DMS 273 (cell line): ENCODE data around the gene BMP2K.

ENCODE experiments used
- DNase-seq: peaks from one replicate; lab custom pipeline; 2025; ENCODE audit not compliant: unreplicated experiment; lab: John Stamatoyannopoulos, UW

Gene BMP2K

DNA sequence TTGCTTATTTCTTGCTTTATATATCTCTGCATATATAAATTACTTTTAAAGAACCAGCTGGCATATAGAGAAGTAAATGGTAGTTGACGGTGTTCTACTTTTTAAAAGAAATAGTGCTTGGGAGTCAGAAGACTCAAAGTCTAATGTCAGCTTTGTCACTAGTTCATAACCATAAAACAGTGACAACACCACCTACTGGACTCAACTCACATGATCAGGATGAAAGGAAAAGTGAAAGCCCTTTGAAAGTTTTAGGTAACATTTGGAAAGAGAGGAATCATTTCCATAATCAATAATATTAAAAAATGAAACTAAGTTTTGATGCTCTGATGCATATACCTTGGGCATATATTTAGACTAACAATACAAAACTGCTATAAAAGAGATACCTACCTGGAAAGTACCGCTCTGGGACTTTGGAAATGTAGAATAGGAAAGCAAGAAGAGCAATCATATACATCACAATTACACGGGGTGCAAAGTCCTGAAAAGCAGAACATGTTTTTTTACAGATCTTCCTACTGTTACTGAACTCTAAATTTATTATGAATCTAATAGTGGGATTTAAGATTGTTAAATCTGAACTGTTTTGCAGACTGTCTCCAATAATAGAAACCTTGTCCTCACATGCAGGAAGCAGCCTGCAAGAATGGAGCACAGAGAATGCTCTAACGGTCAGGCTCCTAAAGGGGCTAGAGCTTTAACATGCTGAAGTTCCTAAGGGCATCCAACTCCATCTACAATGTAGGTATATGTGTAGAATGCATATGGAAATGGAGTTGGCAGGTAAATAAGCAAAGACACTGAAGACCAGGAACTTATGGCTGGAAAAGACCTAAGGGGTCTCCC lies 147.5 kb downstream of the BMP2K start:
- DNase-seq, result no peak

DNA sequence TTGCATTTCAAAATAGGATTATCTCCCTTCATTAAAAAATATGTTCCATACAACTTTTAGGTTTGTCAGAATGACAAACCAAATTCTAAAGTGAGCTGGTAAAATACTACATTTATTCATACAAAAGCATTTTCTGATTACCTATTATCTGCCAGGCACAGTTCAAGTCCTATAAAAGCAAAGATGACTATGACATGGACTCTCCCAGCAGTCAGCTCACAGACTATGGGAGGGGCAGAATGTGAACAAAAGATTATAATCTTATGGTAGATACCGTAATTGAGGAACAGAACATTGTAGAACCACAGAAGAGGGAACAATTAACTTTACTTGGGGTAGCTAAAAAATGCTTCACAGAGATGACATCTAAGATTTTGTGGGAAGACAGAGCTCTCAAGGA lies 150.7 kb downstream of the BMP2K start:
- DNase-seq, result no peak

DNA sequence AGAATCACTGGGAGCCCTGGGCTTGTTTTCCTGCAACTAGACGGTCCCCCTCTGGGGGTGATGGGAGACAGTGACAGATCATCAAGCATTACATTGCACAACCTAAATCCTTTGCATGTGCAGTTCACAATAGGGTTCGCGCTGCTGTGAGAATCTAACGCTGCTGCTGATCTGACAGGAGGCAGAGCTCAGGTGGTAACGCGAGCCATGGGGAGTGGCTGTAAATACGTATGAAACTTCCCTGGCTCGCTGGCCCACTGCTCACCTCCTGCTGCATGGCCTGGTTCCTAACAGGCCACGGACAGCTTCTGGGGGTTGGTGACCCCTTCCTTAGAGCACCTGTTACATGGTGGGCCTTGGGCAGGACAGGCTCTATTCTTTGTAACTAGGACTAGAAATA lies 152.7 kb downstream of the BMP2K start:
- DNase-seq, result no peak

DNA sequence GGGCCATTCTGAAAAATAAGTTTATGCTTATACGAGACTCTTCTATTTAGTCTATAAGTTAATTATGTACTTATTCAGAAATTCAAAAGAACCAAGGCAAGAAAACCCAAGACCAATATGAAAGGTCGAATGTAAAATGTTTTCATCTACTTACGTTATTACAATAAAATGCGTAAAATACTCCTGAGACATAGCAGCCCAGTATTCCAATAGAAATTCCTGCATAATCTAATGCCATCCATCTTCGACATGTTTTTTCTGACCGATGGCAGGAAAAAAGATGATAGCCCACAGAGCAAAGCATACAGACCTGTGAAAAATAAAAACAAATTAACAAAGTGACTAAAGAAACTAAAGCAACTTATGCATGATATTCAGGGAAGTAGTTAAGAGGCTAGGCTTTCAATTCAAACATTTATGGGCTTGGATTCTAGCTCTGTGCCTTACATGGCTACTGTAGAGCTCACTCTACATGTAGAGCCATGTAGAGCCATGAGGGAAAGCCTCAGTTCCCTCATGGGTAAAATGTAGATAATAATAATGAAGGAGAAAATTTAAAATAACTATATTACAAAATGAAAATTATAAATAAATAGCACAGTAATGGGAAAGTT lies 154.0 kb downstream of the BMP2K start:
- no peak for DNase-seq

DNA sequence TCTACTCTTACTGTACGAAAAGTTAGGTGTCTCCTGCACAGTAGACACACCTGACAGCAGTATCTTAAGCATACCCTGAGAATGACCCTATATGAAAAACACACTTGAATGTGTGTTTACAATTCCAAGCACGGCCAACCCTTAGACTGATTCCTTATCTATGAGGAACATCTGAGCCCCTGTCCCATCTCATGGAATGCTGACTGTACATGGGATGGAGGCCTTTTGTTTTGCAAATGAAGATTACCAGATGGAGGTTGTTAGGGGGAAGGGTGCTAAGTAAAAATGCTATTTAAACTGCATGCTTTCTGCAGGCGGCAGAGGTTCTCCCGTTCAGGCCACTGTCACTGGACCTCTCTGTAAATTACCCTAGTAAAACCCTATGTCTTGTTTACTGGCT lies 160.8 kb downstream of the BMP2K start:
- peak; percentile 3 for DNase-seq

DNA sequence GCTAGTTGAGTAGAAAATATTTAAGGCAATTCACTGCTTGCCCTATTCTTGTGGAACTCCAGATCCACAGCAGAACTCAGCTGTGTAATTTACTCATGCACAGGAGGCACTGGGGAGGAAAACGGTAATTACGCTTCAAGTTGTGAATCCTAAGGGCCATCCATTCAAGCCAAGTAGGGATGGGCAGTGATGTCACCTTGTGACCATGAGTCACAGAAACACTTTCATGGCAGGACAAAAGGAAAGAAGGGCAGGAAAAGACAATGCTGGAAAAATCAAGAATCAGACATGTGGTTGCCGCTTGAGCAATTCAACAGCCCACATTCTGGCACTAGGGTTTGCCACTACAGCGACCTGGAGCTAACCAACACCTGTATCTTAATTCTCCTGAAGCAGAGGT lies 161.7 kb downstream of the BMP2K start:
- no peak for DNase-seq

DNA sequence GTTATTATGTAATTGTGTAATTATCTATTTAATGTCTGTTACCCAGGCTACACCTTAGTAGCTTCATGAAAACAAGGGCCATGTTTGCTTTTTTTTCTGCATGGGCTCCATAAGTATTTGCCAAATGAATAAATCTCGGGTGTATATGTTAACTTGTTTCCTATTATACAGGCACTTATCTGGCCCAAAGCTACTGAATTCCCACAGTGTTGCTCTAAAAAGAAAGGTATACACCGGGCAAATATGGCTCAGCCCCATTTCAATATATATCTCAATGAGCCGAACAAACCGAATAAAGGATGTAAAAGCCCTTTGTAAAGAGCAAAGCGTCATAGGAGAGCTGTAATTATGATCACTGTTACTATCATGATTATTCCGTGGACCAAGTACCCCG lies 162.3 kb downstream of the BMP2K start:
- peak; percentile 11 for DNase-seq

DNA sequence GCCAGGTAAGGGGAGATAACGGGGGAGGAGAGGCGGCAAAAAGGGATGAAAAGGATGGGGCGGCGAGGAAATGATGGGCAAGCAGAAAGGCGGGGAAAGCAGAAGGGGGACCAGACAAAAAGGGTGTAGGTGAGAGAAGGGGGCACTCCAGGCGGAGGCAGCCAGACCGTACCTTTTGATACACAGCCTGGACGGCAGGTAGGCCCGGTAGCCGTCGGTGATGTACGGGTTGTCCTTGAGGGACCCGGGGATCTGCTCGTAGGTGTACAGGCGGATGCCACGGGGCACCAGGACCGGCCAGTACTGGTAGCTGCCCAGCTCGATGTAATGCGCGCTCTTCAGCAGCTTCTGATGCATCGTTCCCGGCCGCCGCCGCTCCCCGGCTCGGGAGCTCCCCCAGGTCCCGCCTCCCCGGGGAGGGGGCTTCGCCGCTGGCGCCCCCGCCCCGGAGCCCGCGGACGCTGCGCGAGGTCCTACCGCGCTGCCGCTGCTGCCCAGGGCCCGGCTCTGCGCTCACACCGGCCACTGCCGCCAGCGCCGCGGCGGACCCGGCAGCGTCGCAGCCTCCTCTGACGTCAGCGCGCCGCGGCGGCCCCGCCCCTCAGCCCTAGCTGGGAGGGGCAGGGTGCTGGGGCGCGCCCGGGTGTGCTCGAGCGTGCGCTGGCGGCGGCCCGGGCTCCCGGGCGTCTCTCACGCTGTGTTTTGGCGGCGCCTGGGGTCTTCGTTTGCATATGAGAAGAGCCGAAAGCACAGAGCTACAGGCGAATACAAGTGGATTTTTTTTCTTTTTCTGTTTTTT lies 162.9 kb downstream of the BMP2K start, which contains the start of gene PAQR3:
Gene PAQR3 (minus strand): TSS at position 571 of the 799 bp plus-strand sequence. CDS start 214 bp downstream, at position 357.
- DNase-seq, result peak; percentile 93

DNA sequence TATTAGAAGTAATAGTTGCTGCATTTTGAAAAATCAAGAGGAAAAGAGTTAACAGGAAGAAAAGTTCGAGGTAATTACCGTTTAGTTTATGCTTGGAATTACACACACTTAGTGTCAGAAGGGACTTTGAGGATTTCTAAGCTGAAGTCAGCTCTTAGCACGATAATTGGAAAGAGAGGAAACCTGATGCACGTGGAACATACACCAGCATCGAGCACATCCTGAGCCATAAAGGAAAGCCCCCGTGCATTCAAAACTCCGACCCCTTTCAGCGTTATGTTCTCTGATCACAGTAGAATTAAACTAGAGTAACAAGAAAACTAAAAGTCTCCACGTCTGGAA lies 163.5 kb downstream of the BMP2K start:
- DNase-seq, result peak; percentile 63

DNA sequence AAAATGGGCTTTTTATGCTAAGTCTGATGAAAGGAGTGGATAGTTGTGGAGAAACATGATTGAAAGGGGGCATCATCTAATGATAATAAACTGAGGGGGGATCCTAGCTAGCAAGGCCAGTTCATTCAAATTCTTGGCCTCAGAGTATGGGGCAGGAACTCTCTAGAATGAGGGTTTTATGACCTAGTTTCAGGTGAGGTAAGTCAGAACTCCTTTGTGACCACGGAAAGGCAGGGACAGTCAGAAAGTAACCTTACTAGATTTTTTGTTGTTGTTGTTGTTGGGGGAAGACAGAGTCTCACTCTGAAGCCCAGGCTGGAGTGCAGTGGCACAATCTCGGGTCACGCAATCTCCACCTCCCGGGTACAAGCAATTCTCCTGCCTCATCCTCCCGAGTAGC lies 164.6 kb downstream of the BMP2K start:
- DNase-seq, result no peak

DNA sequence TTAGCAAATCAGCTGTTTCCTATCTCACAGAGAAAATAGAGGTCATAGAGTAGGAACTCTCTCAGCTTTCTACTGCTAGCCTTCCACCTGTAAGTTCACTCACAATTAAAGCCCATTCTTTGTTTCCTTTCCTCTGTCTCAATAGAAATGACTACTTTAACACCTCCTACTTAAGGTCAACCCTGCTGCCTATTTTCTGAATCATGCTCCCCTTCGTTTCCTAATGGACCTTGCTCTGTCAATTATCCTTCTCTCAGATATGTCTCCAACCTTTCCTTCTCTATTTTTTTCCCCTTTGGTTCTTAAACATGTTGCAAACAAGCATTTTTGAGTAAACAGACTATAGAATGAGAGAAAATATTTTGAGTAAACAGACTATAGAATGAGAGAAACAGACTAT lies 168.2 kb downstream of the BMP2K start:
- no peak for DNase-seq

DNA sequence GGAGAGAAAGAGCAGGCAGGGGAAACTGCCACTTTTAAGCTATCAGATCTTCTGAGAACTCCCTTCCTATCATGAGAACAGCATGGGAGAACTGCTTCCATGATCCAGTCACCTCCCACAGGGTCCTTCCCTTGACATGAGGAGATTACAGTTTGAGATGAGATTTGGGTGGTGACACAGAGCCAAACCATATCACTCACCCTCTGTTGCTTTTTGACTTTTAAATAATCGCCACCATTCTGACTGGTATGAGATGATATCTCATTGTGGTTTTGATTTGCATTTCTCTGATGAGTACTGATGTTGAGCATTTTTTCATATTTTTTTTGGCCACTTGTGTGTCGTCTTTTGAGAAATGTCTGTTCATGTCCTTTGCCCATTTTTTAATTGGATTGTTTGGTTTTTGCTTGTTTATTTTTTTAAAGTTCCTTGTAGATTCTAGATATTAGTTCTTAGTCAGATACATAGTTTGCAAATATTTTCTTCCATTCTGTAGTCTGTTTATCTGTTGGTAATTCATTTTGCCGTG lies 169.6 kb downstream of the BMP2K start:
- DNase-seq, result no peak

DNA sequence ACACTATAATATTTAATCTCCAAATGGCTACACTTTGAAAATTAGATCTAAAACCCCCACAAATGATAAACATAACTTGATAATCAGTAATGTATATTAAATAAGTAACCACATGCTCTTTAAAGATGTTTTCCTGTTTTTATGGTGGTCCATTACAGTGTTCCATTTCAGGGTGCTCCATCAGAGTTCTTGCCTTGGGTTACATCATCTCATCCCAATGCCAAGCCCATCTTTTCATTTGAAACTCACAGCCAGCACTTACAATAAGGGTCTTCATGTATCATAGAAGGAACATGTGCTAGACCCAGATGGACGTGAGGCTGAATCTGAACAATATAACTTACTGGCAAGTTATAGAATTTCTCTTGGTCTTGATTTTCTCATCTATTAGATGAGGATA lies 173.6 kb downstream of the BMP2K start:
- DNase-seq, result no peak

DNA sequence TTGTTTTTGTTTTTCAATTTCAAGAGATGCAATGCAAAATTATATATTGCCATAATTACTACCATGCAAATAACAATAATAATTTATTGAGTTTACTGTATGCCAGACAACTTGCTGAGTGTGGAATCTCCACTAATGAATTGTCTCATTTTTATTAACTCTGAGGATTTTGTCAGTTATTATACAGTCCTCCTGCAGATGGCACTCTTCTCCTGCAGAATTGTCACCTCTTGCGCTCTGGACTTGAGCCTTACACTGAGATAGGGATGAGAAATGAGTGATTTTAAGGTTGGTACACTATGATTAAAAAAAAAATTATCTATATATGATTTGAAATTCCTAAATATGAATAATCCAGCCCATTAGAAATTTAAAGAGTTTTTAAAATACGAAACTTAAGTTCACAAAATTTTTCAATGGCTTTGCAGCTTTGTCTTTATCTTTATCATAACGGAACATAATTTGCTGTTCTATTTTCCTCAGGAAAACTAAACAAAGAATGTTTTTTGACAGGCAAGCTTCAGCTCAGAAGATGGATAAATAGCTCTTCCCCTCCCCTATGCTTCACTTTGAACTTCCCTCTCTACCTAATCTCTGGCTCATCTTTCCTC lies 175.8 kb downstream of the BMP2K start:
- DNase-seq, result peak; percentile 66

DNA sequence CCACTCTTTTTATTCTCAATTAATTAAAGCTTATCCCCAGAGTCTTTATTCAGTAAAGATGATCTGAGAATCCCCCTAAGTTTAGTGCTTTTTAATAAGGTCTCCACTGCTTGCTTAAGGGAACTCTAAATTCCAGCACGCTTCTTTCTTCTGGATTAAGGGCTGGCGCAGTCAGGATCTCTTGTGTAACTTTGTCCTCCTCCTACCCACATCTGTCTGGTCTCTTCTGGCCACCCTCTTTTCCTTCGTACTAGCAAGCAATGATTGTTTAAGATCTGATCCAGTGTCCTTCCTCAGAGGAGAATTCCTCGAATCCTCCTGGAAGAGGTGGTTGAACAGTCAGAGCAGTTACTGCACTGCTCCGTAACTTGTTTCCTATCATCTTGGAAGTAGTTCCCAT lies 177.1 kb downstream of the BMP2K start:
- DNase-seq, result no peak

DNA sequence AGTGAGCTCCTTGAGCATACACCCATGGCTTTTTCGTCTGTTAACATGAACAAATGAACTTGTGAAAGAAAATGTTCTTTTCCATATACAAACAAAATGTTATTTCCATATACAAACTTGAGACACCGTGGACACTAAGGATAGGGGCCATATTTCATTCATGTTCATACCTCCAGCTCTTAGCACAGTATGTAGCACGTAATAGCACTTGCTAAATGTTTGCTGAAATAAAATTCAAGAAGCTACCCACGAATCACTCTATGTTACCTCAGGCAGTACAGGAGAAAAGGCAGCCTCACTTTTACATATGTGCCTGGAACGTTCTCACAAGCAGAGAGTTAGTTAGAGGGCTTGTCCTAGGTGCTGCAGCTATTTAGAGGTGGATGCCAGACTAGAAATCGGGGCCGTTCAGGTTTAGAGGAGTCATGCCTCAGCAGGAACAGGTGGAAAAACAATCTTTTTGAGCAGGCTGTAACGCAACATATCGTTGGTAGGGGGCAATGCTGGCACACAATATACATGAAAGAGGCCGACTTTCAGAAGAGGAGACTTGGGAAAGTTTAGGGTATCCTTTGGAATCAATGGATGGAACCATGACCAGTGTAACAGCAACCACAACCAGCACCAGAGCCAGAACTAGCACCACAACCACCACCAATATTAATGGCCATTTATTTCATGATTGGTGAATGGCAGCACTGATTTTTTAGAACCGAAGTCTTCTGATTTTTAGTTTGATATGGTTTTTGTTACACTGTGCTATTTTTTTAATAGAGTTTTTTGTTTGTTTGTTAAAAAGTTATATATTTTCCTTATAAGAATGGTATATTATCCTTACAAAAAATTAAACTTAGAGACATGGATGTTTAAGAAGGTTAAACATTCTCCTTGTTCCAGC lies 177.9 kb downstream of the BMP2K start:
- DNase-seq, result peak; percentile 75

DNA sequence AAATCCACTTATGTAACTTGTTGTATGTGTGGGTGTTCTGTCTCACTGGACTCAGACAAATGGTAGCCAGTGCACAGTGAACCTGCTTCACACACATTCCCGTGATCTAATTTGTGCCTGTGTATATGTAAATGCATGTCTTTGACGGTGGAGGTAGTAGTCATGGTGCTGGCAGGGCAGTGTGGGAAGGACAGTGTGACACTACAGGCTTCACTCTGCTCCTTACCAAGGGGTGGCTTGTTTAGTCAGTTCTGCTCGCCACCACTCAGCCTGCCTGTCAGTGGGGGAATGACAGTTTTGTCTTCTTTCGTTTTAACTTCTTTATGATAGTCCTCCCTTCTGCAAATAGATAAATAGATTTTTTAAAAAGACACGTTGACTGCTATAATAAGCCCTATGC lies 180.8 kb downstream of the BMP2K start:
- no peak for DNase-seq

DNA sequence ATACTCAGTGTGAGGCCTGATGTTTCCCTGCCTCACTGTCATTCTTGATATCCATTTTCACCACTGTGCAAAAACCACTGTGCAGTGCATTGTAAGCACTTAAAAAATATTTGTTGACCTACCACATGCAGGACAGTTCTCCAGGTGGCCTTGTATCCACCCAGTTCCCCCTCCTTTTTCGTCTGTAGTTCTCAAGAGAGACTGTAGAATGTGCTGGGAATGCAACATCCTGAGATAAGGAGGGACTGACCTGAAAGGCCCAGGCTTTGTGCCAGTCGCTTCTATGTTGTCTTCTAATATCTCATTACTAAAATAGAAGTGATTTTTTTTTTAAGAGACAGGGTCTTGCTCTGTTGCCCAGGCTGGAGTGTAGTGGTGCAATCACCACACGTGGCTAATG lies 184.8 kb downstream of the BMP2K start:
- no peak for DNase-seq
